ENCODE measurements around the gene VSIR.

Gene VSIR

GRCh38 chr10:71807557-71808510 lies 34.5 kb upstream of the VSIR start:
- no peak for DNase-seq (ENCODE audit: low read depth, low spot score)

GRCh38 chr10:71806704-71807556 lies 33.6 kb upstream of the VSIR start:
- no peak overlapping the region for H3K4me3 ChIP-seq (ENCODE audit: low read length)
- no peak for DNase-seq (ENCODE audit: low read depth, low spot score)

More at GRCh38 chr10:71807557-71808510, 34.5 kb upstream of the VSIR start:
- no peak overlapping the region for H3K4me3 ChIP-seq (ENCODE audit: low read length)

GRCh38 chr10:71805776-71806703 lies 32.7 kb upstream of the VSIR start:
- no peak for DNase-seq (ENCODE audit: low read depth, low spot score)
- no peak overlapping the region for H3K4me3 ChIP-seq (ENCODE audit: low read length)

- H3K4me3 ChIP-seq (ENCODE audit: low read length) = no peak overlapping the region
- DNase-seq (ENCODE audit: low read depth, low spot score) = no peak
Measured at GRCh38 chr10:71804077-71804476, 30.8 kb upstream of the VSIR start.

GRCh38 chr10:71802715-71803488 lies 29.6 kb upstream of the VSIR start:
- no peak overlapping the region for H3K4me3 ChIP-seq (ENCODE audit: low read length)
- DNase-seq (ENCODE audit: low read depth, low spot score) = no peak

GRCh38 chr10:71802235-71802634 lies 28.9 kb upstream of the VSIR start:
- no peak for DNase-seq (ENCODE audit: low read depth, low spot score)
- no peak overlapping the region for H3K4me3 ChIP-seq (ENCODE audit: low read length)

- DNase-seq (ENCODE audit: low read depth, low spot score) = no peak
- H3K4me3 ChIP-seq (ENCODE audit: low read length) = no peak overlapping the region
Measured at GRCh38 chr10:71801361-71801760, 28.0 kb upstream of the VSIR start.

GRCh38 chr10:71799608-71800453 lies 26.5 kb upstream of the VSIR start:
- no peak for DNase-seq (ENCODE audit: low read depth, low spot score)
- no peak overlapping the region for H3K4me3 ChIP-seq (ENCODE audit: low read length)

GRCh38 chr10:71799112-71799511 lies 25.8 kb upstream of the VSIR start:
- no peak for DNase-seq (ENCODE audit: low read depth, low spot score)
- no peak overlapping the region for H3K4me3 ChIP-seq (ENCODE audit: low read length)

GRCh38 chr10:71798308-71798624 lies 24.9 kb upstream of the VSIR start:
- no peak for DNase-seq (ENCODE audit: low read depth, low spot score)
- H3K4me3 ChIP-seq (ENCODE audit: low read length) = no peak overlapping the region

- DNase-seq (ENCODE audit: low read depth, low spot score) = peak; percentile 91
- peak overlapping the region; percentile 33 for H3K4me3 ChIP-seq (ENCODE audit: low read length)
Measured at GRCh38 chr10:71797533-71798307, 24.4 kb upstream of the VSIR start.

GRCh38 chr10:71796749-71797405 lies 23.6 kb upstream of the VSIR start:
- peak overlapping the region; percentile 33 for H3K4me3 ChIP-seq (ENCODE audit: low read length)
- DNase-seq (ENCODE audit: low read depth, low spot score) = peak; percentile 87

GRCh38 chr10:71795248-71795647 lies 21.9 kb upstream of the VSIR start:
- no peak overlapping the region for H3K4me3 ChIP-seq (ENCODE audit: low read length)
- DNase-seq (ENCODE audit: low read depth, low spot score) = no peak

GRCh38 chr10:71790749-71791440 lies 17.6 kb upstream of the VSIR start:
- peak; percentile 65 for DNase-seq (ENCODE audit: low read depth, low spot score)

GRCh38 chr10:71789871-71790270 lies 16.6 kb upstream of the VSIR start:
- H3K4me3 ChIP-seq (ENCODE audit: low read length) = no peak overlapping the region
- no peak for DNase-seq (ENCODE audit: low read depth, low spot score)

More at GRCh38 chr10:71790749-71791440, 17.6 kb upstream of the VSIR start:
- H3K4me3 ChIP-seq (ENCODE audit: low read length) = peak overlapping the region; percentile 10; the same call in 1 of the 2 replicates

GRCh38 chr10:71788954-71789353 lies 15.6 kb upstream of the VSIR start:
- DNase-seq (ENCODE audit: low read depth, low spot score) = no peak
- H3K4me3 ChIP-seq (ENCODE audit: low read length) = no peak overlapping the region

Data from Jurkat, Clone E6-1 (cell line).